Measurements from ENCODE around the gene DCAF17.

DNA sequence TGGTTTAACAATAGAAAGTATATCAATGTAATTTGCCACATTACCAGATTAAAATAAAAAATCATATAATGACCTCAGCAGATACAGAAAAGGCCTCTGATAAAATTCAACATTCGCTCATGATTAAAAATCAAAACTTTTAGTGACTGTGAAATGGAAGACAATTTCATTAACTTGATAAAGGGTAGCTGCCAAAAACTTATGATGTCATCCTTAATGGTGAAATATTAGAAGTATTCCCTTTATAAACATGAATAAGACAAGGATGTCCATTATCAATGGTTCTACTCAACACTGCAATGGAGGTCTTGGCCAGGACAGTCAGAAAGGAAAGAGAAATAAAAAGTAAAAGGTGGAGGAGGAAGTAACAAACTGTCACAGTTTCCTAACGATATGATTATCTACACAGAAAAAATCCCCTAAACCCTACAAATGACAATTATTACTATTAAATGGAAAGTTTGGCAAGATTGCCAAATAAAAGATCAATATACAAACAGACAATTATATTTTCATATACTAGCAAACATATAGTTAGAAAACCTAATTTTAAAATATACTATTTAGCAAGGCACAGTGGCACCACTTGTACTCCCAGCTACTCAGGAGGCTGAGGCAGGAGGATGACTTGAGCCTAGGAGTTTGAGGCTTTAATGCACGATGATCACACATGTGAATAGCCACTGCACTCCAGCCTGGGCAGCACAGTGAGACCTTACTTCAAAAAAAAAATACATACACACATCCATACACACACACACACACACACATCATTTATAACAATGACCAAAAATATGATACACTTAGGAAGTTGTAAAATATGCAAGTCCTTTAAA, 13.1 kb upstream of the DCAF17 start:
- TF ChIP-seq, protein P1, sequence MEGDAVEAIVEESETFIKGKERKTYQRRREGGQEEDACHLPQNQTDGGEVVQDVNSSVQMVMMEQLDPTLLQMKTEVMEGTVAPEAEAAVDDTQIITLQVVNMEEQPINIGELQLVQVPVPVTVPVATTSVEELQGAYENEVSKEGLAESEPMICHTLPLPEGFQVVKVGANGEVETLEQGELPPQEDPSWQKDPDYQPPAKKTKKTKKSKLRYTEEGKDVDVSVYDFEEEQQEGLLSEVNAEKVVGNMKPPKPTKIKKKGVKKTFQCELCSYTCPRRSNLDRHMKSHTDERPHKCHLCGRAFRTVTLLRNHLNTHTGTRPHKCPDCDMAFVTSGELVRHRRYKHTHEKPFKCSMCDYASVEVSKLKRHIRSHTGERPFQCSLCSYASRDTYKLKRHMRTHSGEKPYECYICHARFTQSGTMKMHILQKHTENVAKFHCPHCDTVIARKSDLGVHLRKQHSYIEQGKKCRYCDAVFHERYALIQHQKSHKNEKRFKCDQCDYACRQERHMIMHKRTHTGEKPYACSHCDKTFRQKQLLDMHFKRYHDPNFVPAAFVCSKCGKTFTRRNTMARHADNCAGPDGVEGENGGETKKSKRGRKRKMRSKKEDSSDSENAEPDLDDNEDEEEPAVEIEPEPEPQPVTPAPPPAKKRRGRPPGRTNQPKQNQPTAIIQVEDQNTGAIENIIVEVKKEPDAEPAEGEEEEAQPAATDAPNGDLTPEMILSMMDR (conservative IDR thresholded peaks at IDR 0.05 in 1 of 2, IDR thresholded peaks at IDR 0.05 in 1 of 2; ENCODE audit: extremely low read depth in 1 of 2, insufficient read depth in 1 of 2, low read depth in 1 of 2, low read length in 2 of 2): no peak
- TF ChIP-seq EZH2 (IDR thresholded peaks at IDR 0.05; ENCODE audit: borderline replicate concordance, low read length): no peak
